Measurements from ENCODE around the gene PRR15. TPM values are rescaled to one million over a fixed set of nuclear protein-coding genes. Genes with fewer than 3 reads are reported as not detected.

PRR15 gene
- polyA plus RNA-seq, 12 donors: 0.10 to 13.1 TPM; not detected in 10

DNA sequence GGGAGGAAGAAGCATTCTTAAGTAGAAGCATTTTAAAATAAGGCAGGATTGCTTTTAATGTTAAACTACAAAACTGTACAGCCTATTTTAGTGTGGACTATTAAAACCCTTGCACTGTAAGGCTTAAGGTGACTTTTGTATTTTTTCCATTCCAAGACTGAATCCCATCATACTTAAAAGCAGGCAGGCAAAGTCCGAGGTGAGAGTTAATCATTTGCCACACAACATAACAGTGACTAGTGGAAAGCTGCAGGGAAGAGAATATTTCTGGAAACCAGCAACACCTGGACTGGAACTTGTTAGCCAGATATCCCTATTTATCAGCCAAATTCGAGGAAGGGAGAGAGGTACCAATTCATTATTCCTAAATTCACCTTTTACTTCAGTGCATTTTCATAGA lies 3.5 kb downstream of the PRR15 start:
- no peak for DNase-seq

DNA sequence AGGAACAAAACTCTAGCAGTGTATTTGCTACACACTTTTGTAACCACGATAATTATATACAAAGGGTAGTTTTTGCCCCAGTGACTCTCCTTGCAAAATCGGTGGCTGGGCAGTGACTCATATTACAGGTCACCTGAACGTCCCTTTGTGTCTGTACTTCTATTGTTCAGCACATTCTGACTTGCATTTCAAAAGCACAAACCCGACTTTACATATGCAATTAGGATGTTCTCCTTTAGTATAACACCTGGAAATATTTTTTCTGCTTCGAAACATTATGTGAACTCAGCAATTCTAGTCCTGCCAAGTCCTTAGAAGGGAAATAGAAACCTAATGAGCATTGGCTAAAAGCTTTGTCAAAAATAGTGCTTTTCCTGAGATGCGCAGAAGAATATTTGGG lies 6.0 kb downstream of the PRR15 start:
- no peak for DNase-seq

DNA sequence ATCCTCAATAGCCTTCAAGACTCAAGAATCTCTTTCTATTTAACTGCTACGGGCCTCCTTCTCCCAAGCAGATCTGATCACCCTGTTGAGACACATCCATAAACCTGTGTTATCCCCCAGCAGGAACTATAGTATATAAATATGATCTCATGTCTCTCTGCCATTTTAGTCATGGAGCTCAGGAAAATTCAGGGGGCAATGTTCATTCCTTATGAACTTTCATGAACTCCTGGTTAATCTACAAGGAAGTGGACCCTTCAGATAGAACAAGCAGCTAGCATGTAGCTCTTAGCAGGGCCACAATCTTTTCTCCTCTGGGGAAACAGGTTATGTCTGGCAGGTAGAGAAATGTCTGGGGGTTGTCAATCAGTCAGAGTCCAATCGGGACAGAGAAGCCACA lies 8.9 kb downstream of the PRR15 start:
- DNase-seq: no peak

DNA sequence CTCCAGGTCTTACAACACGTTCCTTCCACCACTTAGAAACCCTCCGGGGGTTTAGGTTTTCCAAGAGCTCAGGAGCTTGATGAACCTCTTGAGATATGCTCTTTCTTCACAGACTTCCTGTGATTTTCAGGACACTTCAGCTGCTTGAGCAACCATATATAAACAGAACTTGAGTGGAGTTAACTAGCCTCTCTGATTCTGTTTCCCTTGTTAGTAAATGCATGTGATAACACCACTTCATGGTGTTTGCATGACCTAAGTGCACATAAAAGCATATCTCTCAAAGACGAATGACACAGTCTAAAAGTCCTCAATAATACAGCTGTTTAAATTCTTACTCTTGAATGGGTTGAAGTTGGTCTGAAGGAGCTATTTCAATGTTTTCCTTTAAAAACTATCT lies 9.9 kb downstream of the PRR15 start:
- DNase-seq: no peak

DNA sequence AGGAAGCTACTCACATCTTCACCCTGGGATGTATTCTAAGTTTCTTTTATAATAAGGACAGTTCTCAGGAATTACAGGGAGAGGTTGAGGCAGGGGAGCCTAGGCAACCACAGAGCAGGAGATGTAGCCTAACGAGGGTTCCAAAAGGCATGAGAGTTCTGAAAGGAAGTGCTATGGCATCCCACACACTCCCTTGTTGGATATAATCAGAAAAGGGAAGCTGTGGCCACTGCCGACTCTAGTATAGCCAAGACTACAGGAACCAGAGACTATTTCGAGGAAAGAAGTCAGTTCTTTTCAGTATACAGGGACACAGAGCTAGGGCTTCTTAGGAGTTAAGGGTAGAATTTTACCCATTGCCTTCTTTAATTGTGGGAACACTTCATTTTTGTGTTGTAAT lies 11.0 kb downstream of the PRR15 start:
- no peak for DNase-seq

DNA sequence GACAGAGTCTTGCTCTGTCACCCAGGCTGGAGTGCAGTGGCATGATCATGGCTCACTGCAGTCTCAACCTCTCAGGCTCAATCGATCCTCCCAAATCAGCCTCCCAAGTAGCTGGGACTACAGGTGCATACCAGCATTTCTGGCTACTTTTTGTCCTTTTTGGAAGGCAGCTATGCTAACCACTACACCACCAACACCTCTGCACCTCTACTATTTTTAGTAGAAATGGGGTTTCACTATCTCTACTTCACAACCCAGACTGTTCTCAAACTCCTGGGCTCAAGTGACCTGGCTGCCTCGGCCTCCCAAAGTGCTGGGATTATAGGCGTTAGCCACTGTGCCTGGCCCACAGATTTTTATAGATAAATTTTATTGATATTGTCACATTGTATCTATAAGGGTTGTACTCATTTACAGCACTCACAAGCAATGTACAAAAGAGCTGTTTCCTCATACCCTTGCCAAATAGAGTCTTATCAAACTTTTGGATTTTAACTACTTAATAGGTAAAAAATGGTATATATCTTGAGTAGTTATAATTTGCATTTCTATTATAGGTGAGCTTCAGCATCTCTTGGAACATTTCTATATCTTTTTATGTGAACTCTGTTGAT lies 23.7 kb downstream of the PRR15 start:
- no peak for DNase-seq

DNA sequence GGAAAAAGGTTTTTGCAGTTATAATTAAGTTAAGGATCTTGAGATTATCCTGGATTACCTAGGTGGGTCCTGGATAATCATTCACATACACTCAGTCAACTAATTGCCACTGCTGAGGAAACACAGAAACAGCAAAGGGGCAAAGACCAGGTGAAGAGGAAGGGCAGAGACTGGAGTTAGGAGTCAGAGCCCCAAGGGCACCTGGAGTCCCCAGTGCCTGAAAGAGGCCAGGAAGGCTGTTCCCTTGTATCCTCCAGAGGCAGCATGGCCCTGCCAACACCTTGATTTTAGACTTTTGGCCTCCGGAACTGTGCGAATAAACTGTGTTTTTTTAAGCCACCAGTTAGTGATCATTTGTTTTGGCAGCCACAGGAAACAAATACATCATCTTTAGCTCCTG lies 24.6 kb downstream of the PRR15 start:
- no peak for DNase-seq

DNA sequence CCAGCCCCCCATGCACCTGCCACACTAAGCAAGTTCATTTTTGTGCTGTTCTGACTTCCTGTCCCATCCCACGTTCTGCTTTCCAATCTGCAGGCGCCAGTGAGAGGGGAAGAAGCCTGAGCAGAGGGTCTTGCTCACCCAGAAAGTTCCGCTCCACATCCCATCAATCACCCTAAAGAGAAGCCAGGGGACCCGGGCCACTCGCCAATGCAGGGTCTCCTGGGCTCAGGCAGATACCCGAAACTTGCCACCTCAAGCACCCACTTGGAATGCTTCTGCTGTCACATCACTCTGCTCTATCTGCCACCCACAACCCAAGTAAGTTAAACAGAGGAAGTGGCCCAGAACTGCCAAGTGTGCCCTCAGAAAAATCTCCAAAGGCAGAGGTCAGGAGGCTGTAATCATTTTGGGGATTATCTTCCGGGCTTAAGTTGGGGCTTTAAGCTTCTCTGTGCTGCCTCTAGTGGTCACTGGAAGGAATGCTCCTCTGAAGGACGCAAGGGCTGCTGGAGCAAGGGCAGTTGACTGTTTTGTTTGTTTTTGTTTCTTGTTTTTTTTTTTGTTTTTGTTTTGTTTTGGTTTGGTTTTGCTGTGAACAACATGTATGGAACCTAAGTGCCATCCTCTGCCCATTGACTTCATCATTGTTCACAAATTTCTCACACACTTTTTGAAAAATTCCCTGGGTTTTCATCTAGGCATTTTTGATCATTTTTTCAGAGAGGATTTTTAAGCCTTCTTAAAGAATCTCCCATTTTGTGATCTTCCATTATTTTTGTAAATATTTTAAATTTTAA lies 25.5 kb downstream of the PRR15 start:
- DNase-seq: no peak

DNA sequence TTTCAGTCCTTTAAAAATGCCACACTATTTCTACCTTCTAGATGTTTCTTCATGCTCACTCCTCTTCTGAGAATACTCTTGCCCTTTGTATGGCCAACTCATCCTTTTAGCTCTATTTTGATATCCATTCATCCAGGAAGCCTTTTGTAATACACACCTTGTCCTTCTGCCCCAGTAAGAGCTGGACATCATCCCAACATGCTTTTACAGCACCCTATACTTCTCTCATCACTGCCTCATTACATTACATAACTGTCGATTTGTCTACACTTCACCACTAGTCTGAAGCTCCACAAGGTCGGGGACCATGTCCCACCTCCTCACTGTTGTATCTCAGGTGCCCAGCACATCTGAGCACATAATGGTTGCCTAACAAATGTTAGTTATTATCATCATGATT lies 29.2 kb downstream of the PRR15 start:
- no peak for DNase-seq

DNA sequence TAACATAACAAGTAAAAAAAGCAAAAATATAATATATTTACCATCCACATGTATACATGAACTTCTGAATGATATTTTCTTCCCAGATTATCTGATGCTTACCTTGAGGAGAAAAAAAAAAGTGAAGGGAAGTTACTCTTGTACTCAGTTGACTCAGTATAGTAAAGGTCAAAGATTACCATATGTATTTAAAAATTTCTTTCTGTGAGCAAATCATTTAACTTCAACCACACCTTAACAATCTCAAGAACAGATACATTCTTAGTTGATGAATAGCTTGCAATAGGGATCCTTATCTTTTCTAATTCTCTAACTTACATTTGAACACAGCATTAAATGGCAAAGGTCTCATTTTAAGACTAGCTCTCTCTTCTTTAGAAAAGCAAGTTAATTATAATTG lies 29.8 kb downstream of the PRR15 start:
- DNase-seq: no peak

DNA sequence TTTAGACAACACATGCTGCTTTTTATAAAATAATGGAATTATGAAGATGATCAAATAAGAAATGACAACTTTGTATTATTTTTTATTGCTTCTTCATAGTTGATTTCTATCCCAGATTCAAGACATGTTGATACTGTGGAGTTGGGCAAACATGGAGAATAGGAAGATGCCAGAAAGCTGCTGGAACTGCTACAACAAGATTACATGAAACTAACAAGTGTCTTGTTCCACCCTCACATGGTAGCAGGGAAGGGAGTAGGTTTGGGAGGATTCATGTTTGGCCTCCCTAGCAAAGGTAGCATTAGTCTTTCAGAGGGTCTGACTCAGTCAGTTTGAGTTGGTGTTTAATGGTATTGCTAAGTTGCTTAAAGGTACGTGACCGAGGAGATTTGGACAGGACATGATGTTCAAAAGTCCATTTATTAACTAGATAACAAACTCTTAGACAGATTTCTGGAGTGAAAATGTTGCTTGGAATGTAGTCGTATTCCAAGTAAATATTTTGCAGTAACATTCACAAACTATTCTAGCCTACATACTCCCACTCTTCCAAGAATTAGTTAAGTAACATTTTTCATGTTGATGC lies 33.1 kb downstream of the PRR15 start:
- no peak for DNase-seq

DNA sequence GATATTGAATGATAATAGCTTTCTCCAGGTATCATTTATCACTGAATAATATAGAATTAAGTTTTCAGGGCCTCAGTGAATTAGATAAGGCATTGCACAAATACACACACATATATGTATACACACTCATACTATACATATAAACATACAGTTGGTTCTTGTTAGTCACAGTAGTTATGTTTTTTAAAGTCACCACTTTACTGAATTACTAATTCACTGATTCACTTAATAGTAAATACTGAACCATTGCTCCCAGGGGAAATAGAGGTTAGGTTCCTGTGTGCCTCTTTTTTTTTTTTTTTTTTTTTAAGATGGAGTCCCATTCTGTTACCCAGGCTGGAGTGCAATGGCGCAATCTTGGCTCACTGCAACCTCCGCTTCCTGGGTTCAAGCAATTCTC lies 33.6 kb downstream of the PRR15 start:
- DNase-seq: no peak

DNA sequence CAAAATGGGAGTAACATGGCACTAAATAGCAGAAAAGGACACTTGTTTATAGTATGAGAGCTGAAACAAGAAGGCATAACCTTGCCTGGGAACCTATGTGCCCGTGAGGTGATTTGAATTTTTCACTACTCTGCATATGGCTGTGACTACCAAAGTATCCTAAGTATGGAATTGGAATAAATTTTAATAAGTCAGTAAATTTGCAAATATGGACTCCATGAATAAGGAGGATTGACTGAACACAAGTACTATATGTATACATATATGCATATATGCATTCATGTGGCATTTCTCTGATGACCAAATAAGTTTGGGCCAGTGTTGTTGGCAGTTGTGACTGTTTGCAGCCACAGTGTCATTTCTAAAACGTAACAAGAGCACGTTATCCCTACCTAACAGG lies 34.5 kb downstream of the PRR15 start:
- DNase-seq: no peak

DNA sequence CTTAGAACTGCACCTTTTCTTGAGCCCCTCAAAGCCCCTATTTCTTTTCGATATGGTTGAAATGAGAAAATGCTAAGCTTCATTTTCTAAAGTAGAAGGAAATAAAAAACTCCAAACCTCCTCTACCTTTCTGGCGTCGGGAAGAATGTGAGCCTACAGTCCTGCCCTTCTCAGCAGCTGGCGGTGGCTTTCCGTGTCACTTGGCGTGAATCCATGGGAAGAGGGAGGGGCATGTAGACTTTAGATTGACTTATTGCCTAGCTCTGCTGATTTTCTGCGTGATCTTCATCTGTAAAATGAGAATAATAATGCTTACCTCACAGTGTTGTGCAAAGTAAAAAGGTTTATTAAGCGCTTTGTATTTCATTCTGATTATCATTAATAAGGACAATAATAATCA lies 35.0 kb downstream of the PRR15 start:
- no peak for DNase-seq

DNA sequence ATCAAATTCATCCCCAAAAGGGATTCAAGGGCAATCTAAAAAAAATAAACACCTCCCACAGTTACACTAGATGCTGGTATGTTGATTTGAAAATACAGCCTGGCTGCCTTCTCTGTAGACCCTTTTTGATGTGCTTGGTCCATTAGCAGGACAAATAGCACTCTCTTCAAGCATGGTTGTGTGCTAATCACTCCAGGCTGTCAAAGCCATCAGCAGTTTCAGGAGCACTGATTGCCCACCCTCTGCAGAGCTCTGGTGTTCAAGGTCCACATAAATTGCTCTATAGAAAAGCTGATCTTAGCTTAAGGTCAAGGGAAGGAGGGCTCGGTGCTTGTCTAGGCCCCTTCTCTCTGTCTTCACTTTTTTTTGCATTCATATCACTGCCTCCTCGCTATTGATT lies 35.4 kb downstream of the PRR15 start:
- DNase-seq: no peak

DNA sequence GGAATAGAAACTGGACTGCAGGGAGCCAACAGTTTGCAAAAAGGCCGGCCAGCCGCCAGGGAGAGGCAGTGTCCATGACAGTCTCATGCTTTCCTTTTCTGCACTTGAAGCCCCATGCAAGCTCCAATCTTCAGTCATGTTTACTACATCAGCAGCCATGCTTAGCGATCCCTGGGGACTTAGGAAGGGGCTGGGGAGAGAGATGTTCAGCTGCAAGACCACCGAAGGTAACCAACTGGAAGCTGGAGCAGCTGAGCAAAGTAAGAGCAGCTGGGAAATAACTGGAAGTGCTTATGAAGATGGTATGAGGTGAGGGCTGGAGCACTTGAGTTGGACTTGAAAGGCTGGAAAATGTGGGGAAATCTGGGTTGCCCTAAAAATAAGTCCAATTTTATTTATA lies 37.0 kb downstream of the PRR15 start:
- DNase-seq: no peak

DNA sequence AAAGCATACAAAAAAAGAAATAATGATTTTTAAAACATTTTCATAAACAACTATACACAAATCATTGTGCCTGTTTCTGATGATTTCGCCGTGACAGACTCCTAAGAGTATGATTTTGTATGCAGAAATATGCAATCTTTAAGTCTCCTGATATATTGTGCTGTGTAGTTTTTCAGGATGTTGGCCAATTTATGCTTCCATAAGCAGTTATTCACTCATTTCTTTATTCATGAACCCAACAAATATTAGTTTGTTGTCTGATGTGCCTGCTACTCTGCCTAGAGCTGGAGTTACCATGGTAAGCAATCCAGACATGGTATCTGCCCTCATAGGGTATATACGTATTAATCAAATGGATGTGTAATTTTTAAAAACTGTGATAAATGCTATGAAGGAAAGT lies 40.4 kb downstream of the PRR15 start:
- no peak for DNase-seq

DNA sequence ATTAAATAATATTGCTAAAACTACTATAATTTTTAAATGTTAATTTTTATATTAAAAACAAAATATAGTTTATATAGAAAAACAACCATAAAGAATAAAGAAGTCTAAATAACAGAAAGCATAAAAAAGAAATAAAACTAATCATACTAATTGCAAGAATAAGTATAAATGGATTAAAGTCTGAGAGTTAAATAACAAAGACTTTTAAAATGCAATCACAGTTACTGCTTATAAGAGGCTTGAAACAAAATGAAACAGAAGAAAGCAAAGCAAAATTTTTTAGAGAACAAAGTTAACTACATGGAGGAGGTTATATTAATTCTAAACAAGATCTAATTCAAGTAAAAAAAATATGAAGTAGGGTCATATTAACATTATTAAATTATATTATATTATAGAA lies 41.1 kb downstream of the PRR15 start:
- DNase-seq: no peak

DNA sequence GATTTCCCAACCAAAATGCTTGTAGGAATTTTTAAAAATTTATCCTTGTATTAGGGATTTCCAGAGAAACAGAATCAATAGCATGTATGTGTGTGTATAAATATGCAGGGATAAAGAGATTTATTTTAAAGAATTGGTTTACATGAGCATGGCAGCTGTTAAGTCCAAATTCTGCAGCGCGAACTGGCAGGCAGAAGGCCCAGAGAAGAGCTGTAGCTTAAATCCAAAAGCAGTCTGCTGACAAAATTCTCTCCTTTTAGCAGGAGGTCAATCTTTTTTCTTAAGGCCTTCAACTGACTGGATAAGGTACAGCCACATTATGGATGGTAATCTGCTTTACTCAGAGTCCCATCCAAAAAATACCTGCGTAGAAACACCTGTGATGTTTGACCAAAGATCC lies 42.0 kb downstream of the PRR15 start:
- no peak for DNase-seq

DNA sequence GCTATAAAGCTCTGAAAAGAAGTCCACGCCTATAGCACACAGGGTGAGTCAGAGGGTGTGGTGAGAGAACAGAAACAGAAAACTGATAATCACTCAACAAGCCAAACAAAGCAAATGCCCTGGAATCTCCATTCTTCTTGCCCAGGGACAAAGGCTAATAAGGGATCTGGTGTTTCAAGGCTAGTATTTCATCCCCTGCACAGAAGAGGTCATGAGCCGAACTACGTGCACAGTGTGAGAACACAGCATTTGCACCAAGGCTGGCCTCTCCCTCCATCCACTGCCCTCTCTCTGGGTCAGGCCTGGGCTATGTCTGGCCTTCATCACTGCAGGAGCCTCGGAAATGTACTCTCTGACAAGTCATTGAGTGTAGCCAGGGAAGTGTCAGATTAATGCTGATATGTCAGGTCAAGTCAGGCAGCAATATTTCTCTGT lies 42.7 kb downstream of the PRR15 start:
- no peak for DNase-seq

DNA sequence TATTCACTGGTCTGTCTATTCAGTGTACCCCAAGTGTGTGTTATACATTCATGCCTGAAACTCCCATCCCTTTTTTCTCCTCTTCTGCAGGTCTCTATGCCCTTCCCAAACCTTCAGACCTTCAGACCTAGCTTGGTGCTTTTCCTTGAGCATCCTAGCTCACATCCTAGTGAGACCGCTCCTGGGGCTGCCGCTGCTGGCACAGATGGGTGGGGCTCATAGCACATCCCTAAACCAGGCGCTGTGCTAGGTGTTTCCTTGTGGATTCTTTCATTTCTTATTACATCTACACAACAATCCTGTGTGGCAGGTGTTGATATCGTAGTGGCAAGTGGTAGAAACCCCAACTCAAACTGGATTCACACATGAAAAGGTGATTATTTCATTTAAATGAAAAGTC lies 43.2 kb downstream of the PRR15 start:
- no peak for DNase-seq

DNA sequence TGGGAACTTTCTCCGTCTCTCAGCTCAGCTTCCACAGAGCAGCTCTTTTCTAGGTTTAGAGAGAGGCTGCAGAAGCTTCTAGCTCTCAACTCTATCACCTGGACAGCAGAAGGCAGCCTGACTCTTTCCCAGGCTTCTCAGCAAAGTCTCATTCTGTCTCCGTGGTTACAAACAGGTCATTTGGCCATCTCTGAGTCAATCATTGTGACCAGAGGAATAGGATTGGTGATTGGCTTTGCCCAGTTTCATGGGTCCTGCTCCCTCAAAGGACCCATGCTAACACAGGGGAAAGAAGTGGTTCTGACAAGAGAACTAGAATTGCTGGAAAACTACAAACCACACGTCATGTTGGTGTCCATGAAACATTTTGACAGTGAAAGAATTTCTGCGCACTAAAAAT lies 43.6 kb downstream of the PRR15 start:
- no peak for DNase-seq

DNA sequence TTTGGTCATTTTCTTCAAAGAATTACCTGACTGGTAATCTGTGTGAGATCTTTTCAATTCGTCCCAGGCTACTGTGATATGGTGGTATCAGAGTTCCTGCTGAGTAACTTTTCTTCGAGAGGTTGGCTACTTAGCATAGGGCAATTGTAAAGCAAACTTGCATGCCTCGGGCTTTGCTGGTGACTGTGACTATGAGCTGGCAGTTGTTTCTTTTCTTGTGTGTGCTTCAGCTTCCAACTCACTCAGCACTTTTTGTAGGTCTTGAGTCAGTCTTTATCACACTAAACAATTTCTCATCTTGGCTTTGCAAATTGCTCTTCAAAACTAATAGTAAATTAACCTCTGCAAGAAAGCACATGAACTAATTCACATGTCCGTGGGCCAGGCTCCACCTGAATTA lies 44.3 kb downstream of the PRR15 start:
- no peak for DNase-seq
